GM20000 (cell line): Measurements from ENCODE around the gene EEF2.
A peak's percentile ranks its signal among the peaks of the same experiment; 100 is the strongest.

Experiments used
- DNase-seq: peaks from one replicate; pipeline ENCODE4 v3.0.0; 2012; ENCODE audit warnings: low spot score
- TF ChIP-seq, protein P1 (sequence below): IDR thresholded peaks from 2 replicates; pipeline ENCODE4 v1.5.1; 2012; ENCODE audit warnings: mild to moderate bottlenecking, control low read depth; ENCODE audit errors: extremely low read depth, missing control alignments

EEF2 gene

DNA sequence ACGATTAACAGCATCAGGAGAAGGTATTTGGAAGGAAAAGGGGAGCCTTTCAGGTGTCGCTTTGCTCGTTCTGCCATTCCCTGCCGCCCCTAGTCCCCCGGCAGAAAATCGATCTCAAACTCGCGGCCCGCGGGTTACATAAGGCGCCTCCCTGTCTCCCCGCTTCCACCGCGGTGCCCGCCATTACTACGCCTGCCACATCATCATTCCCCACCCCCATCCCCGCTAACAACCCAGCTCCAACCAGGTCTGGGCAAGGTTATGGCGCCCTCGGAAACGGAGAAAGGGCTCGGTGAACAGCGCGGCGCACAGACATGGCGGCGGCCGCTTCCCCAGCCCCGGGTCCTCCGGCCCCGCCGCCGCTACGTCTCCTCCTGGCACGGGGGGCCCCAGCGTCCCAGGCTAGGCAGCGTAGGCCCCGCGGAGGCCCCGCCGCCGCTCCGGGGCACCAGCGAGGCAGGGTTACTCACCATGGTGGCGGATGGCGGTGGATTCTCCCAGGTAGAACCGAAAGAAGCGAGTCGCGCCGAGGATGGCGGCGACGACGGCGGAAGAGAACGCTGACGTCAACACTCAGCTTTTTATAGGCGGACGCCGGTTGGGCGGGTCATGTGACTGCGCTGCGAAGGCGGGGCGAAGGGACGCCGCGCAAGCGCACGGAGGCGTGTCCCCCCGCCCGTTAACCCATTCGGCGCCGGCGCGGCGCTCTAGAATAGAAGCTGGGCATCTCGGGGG, at the start of gene EEF2:
EEF2 (minus strand) TSS at position 556 of the 735 bp plus-strand sequence; CDS start at position 473, 83 bp downstream.
- DNase-seq = peak; percentile 96
- TF ChIP-seq, protein P1, sequence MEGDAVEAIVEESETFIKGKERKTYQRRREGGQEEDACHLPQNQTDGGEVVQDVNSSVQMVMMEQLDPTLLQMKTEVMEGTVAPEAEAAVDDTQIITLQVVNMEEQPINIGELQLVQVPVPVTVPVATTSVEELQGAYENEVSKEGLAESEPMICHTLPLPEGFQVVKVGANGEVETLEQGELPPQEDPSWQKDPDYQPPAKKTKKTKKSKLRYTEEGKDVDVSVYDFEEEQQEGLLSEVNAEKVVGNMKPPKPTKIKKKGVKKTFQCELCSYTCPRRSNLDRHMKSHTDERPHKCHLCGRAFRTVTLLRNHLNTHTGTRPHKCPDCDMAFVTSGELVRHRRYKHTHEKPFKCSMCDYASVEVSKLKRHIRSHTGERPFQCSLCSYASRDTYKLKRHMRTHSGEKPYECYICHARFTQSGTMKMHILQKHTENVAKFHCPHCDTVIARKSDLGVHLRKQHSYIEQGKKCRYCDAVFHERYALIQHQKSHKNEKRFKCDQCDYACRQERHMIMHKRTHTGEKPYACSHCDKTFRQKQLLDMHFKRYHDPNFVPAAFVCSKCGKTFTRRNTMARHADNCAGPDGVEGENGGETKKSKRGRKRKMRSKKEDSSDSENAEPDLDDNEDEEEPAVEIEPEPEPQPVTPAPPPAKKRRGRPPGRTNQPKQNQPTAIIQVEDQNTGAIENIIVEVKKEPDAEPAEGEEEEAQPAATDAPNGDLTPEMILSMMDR = no peak

DNA sequence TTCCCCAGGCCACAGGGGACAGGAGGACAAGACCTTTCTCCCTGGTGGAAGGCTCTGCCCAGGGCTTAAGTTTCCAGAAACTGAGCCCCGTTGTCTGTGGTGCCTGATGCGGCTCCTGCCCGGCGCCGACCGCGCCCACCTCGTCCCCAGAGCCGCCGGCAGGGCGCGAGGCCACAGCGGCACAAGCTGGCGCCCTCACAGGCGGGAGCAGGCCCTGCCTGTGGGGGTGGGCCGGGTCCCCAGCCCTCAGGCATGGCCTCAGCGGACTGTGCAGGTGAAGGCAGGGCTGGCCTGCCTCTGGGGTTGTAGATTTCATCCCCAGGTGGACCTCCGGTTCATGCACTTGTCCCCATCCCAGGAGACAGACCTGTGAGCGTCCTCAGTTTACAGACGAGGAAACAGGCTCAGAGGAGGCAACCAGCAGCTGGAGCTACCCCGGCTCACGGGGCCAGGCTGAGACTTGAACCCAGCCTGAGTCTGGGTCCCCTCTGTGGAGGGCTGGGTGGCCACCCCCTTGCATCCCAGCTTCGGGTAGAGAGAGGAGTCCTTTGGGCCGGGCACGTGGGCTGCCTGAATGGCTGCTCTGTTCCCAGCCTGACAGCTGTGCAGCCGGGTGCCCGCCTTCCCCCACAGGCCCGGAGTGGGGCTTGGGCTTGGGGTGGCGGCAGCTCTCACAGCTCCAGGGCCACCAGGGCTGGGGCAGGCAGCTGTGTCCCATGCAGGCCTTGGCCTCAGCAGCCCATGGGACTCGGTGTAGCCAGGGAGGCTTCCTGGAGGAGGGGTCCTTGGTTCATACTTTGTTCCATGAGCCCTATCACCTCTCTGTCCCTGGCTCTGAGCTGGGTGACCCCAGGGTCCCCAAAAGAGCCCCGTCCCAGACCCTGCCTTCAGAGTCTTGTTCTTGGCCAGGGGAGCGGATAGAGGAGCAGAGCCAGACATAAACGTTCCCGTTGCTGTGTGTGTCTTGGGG, 49.1 kb upstream of the EEF2 start:
- TF ChIP-seq, protein P1 = no peak
- no peak for DNase-seq

DNA sequence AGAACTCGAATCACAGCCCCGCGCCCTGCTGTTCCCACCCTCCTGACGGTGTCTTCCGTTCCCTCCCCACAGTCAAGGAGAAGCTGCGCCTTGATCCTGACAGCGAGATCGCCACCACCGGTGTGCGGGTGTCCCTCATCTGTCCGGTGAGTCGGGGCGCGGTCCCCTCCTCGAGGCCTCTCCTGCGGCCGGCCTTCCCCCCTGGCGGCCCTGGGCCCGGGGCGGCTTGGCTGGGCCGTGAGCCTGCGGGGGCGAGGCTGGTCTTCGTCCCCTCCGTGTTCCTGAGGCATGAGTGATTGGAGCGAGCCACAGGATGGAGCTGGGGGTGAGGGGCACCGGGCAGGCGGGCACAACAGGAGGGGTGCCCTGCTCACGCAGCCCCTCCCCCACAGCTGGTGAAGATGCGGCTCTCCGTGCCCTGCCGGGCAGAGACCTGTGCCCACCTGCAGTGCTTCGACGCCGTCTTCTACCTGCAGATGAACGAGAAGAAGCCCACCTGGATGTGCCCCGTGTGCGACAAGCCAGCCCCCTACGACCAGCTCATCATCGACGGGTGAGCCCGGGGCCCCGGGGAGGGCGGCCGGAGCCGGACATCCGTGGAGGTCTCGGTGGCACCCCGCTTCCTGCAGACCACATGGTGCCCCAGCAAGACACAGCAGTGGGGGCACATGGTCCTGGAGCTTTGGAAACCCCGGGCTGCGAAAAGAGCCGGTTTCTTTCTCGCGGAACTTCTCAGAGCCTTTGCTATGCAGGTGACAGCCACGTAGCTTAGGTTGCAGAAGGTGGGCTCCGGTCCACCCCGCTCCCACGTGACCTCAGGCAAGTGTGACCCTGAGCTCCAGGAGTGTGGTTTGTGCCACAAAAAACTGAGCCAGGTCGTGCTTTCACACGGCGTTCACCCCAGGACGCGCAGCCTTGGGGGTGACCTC, 48.0 kb upstream of the EEF2 start:
- TF ChIP-seq, protein P1 = no peak
- DNase-seq = no peak

DNA sequence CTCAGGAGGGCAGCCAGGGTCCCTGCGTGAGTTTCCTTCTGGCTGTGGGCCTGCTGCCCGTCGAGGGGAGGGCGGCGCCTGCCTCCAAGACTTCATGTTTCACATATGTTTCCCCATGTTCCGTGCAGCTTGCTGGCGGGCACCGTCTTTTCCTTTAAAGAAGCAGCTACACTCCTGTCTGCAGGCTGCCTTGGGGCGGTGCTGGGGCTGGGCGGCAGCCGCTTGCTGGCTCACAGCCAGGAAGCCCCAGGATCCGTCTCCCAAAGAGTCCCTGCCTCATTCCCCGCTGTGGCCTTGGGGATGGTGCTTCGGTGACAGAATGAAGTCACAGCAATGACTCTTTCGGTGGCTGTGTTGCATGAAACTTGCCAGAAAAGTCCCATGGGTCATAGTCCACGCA, 47.2 kb upstream of the EEF2 start:
- no peak for DNase-seq

DNA sequence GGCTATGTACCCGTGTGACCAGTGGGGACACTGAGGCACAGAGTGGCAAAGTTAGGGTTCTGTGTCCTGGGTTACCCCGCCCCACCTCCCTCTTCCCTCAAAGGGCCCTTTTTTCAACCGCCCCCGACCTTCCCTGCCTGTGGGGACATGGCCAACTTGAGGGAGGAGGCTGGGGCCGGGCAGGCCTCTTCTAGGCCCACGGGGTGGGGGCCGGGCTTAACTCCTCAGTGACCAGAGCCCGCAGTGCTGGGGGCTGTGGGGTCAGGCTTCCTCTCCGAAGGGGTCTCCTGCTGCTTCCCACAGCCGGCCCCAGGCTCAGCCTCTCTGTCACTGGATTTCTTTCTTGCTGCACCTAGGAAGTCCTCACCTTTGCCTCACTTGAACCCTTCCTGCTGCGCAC, 46.2 kb upstream of the EEF2 start:
- no peak for DNase-seq
- TF ChIP-seq, protein P1 = no peak

More for the DNA sequence above, 47.2 kb upstream of the EEF2 start:
- TF ChIP-seq, protein P1 = no peak

DNA sequence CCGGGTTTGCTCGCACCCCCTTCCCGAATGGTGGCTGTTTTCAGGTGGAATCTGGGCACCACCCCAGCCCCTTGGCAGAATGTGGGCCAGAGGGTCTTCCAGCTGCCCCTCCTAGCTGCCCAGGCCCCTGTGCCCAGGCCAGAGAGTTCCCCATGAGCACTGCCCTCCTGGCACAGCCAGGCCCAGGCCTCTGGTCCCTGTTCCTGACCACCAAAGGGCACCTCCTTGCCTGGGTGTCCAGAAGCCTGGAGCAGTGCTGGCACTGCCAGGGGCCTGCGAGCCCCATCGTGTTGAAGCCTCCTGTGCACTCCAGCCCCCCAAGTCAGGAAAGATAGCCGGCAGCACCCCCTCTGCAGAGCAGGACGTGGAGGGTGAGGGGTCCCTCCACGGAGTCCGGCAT, 45.7 kb upstream of the EEF2 start:
- DNase-seq = no peak
- TF ChIP-seq, protein P1 = no peak
